ENCODE data around the gene BCAS3. TPM values are rescaled to one million over a fixed set of nuclear protein-coding genes. Genes with fewer than 3 reads are reported as not detected.

Gene BCAS3
- total RNA-seq, 1 donor from 2014 or later: 35.7 TPM

DNA sequence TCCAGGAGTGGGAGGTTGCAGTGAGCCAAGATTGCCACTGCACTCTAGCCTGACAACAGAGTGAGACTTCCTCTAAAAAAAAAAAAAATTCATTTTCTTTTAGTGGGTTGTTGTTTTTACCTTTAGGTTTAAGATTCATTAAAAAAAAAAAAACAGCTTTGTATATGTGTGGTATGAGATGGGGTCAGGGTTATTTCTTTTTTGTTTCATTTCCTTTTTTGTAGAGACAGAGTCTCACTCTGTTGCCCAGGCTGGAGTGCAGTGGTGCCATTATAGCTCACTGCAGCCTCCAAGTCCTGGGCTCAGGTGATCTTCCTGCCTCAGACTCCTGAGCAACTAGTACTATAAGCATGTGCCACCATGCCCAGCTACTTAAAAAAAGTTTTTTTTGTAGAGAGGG, 47.0 kb downstream of the BCAS3 start:
- Mint-ChIP-seq H3K27me3 (ENCODE audit: unreplicated experiment) (no peaks in the 10 kb centered on the region), H3K4me3 (ENCODE audit: unreplicated experiment) (no peak overlapping the region), H3K4me1 (ENCODE audit: unreplicated experiment) (peaks cover 9% of the 10 kb centered on the region), H3K9me3 (ENCODE audit: unreplicated experiment) (no peaks in the 10 kb centered on the region), H3K27ac (ENCODE audit: unreplicated experiment) (no peak overlapping the region), H3K36me3 (ENCODE audit: unreplicated experiment) (peaks cover 6% of the 10 kb centered on the region)
- DNase-seq (ENCODE audit: extremely low spot score, unreplicated experiment): no peak
- TF ChIP-seq, protein P1, sequence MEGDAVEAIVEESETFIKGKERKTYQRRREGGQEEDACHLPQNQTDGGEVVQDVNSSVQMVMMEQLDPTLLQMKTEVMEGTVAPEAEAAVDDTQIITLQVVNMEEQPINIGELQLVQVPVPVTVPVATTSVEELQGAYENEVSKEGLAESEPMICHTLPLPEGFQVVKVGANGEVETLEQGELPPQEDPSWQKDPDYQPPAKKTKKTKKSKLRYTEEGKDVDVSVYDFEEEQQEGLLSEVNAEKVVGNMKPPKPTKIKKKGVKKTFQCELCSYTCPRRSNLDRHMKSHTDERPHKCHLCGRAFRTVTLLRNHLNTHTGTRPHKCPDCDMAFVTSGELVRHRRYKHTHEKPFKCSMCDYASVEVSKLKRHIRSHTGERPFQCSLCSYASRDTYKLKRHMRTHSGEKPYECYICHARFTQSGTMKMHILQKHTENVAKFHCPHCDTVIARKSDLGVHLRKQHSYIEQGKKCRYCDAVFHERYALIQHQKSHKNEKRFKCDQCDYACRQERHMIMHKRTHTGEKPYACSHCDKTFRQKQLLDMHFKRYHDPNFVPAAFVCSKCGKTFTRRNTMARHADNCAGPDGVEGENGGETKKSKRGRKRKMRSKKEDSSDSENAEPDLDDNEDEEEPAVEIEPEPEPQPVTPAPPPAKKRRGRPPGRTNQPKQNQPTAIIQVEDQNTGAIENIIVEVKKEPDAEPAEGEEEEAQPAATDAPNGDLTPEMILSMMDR (IDR thresholded peaks at IDR 0.05): no peak

- TF ChIP-seq, protein P1 (IDR thresholded peaks at IDR 0.05): no peak
- no peak for DNase-seq (ENCODE audit: extremely low spot score, unreplicated experiment)
These were observed 52.2 kb downstream of the BCAS3 start for GRCh38 chr17:60729854-60730253.

GRCh38 chr17:60730273-60730672, 52.6 kb downstream of the BCAS3 start:
- Mint-ChIP-seq H3K27me3 (ENCODE audit: unreplicated experiment) (no peaks in the 10 kb centered on the region), H3K27ac (ENCODE audit: unreplicated experiment) (peak overlapping the region; percentile 74), H3K36me3 (ENCODE audit: unreplicated experiment) (peaks cover 10% of the 10 kb centered on the region), H3K4me1 (ENCODE audit: unreplicated experiment) (peaks cover 14% of the 10 kb centered on the region), H3K4me3 (ENCODE audit: unreplicated experiment) (no peak overlapping the region), H3K9me3 (ENCODE audit: unreplicated experiment) (no peaks in the 10 kb centered on the region)
- TF ChIP-seq, protein P1 (IDR thresholded peaks at IDR 0.05): no peak
- no peak for DNase-seq (ENCODE audit: extremely low spot score, unreplicated experiment)

More at GRCh38 chr17:60729854-60730253, 52.2 kb downstream of the BCAS3 start:
- Mint-ChIP-seq H3K36me3 (ENCODE audit: unreplicated experiment) (peaks cover 10% of the 10 kb centered on the region), H3K4me3 (ENCODE audit: unreplicated experiment) (no peak overlapping the region), H3K9me3 (ENCODE audit: unreplicated experiment) (no peaks in the 10 kb centered on the region), H3K27me3 (ENCODE audit: unreplicated experiment) (no peaks in the 10 kb centered on the region), H3K4me1 (ENCODE audit: unreplicated experiment) (peaks cover 14% of the 10 kb centered on the region), H3K27ac (ENCODE audit: unreplicated experiment) (peak overlapping the region; percentile 74)

DNA sequence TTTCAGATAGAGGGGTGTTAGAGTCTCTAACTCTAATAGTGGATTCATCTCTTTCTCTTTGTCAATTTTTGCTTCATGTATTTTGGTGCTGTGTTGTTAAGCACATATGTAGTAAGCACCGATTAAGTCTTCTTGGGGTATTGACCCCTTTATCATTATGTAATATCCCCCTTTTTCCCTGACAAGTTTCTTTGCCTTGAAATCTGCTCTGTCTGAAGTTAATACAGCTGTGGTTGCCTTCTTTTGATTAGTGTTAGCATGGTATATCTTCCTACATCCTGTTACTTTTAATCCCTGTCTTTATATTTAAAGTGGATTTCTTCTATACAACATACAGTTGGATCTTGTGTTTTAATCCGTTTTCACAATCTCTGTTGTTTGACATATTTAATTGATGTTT, 60.6 kb downstream of the BCAS3 start:
- Mint-ChIP-seq H3K4me3 (ENCODE audit: unreplicated experiment) (no peak overlapping the region), H3K27me3 (ENCODE audit: unreplicated experiment) (no peaks in the 10 kb centered on the region), H3K9me3 (ENCODE audit: unreplicated experiment) (no peaks in the 10 kb centered on the region), H3K36me3 (ENCODE audit: unreplicated experiment) (peaks cover 14% of the 10 kb centered on the region), H3K4me1 (ENCODE audit: unreplicated experiment) (peaks cover 1% of the 10 kb centered on the region), H3K27ac (ENCODE audit: unreplicated experiment) (no peak overlapping the region)
- TF ChIP-seq, protein P1 (IDR thresholded peaks at IDR 0.05): no peak
- DNase-seq (ENCODE audit: extremely low spot score, unreplicated experiment): no peak

DNA sequence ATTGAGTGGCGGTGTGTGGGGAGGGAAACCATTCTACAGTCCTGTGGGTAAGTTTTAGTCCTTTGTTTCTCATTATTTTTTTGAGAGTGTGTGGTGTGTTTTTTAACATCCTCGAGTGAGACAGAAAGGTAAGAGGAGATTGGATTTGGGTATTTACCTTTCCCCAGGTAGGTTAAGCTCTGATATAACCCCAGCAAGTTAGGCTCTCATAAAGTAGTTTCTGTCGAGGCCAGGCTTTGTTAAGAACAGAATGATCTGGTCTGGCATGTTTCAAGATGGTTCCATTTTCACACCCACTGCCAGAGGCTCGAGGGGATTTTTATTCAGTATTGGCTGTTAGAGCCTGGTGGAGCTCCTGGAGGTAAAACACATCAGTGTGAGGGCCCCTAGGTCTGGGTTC, 62.9 kb downstream of the BCAS3 start:
- Mint-ChIP-seq H3K4me3 (ENCODE audit: unreplicated experiment) (no peak overlapping the region), H3K9me3 (ENCODE audit: unreplicated experiment) (no peaks in the 10 kb centered on the region), H3K4me1 (ENCODE audit: unreplicated experiment) (peaks cover 15% of the 10 kb centered on the region), H3K27ac (ENCODE audit: unreplicated experiment) (no peak overlapping the region), H3K27me3 (ENCODE audit: unreplicated experiment) (no peaks in the 10 kb centered on the region), H3K36me3 (ENCODE audit: unreplicated experiment) (peaks cover 14% of the 10 kb centered on the region)
- TF ChIP-seq, protein P1 (IDR thresholded peaks at IDR 0.05): no peak
- no peak for DNase-seq (ENCODE audit: extremely low spot score, unreplicated experiment)
